Raji (cell line): ENCODE measurements around the gene SLC66A3.

Experiments used
- POLR2A ChIP-seq: IDR thresholded peaks from 2 replicates; pipeline ENCODE4 v1.6.1; 2011; ENCODE audit warnings: low read depth, low read length, control low read depth; ENCODE audit not compliant: insufficient read depth

Gene SLC66A3

DNA sequence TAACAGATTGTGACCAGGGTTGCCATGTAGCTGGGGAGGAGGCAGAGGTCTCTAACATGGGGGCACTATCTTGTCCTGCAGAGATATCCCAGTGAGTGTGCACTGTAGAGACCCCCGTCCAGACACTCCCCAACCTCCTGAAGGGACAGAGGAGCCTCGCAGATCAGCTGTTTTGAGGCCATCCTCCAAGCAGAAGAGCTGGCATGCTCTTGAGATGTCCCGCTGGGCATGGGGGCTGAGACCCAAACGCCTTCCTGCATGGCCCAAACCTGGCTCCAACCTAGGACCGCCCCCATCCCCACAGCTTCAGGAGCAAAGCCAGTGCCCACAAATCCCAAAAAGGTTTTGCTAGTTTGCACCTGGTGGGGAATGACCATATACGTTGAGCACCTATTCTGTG is 2.7 kb upstream of the SLC66A3 start:
- TF ChIP-seq POLR2A: no peak

- no peak; the same call in 1 of the 2 replicates for TF ChIP-seq POLR2A
These were observed 998 bp upstream of the SLC66A3 start for GRCh38 chr2:11154016-11154922.

DNA sequence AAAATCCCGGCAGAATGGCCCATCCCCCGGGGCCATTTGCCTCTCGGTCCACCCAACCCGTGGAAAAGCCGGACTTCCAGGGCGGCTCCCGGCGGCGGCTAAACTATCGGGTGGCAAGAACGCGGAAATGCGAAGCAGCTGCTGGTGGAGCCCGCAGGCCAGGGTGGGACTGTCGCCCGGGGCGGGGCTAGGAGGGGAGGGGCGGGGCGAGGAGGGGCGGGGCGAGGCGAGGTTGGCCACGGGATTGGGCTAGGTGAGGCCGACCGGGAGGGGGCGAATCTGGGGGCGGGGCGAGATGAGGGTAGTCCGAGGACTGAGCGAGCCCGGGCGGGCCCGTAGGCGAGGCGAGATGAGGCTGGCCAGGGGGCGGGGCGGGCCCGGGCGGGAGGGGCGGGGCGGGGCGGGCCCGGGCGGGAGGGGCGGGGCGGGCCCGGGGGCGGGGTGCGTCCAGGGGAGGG is 315 bp upstream of the SLC66A3 start:
- TF ChIP-seq POLR2A: peak; percentile 29; the same call in 1 of the 2 replicates

DNA sequence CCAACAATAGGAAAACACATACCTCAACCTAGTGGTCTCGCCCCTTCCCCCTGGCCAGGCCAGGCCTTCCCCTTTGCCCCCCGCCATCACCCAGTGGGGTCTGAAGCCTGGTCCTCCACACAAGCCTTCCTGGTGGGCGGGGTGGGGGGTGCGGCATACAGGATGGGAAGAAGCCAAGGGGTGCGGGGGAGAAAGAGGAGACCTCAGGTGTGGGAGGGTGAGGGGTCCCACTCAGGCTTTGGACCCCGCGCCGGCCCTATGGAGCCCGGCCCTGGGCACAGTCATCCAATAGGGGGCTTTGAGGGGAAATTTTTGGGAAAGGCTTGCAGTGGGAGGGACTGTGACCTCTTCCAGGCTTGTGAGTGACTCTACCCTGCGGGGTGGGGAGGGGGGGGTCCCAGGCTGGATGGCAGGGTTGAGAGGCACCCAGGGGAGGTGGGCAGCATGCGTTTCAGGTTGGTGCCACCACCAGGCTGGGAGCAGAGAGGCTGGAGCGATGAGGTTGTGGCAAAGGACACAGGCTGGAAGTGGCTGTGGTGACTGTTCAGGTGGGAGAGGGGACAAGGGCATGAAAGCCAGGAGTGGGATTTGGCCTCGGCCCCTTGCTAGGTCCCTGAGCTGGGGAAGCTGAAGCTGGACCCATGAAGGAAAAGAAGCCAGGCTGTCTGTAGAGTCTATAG is 1.3 kb downstream of the SLC66A3 start:
- no peak for TF ChIP-seq POLR2A

DNA sequence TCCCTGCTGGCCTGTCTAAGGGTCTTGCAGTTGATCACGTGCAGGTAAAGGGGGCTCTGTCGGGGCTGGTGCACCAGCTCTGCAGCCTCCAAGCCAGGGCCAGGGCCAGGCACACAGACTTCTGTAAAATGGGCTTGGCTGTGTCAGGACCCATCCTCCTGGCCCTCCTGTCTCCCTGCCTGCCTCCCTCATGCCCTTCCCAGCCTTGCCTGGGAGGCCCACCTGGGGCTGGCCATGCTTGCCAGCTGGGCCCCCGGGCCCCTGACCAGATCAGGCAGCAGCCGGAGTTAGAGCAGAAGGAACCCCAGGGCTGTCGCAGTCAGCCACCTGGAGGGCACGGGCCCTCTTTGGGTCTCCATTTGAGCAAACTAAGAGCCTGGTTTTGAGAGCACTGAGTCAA is 2.0 kb downstream of the SLC66A3 start:
- no peak for TF ChIP-seq POLR2A

DNA sequence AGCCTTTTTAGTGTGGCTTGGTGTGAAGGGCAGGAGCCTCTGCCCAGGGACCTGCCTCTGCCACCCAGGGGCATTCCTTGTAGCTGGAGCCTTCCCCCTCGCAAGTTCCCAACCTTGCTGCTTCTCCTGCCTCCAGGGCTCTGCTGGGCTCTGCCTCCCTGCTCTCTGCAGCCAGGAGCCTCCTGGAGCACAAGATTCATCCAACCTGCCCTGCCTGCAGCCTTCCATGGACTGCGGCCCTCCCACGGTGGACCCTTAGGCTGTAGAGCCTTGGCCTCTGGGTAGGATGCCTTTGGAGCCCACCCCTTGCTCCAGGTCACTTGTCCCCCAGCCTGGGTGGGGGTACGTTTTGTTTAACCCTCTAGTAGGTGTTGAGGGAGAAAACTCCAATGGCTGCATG is 2.5 kb downstream of the SLC66A3 start:
- no peak for TF ChIP-seq POLR2A

GRCh38 chr2:11158916-11159573 is 3.8 kb downstream of the SLC66A3 start:
- no peak for TF ChIP-seq POLR2A

DNA sequence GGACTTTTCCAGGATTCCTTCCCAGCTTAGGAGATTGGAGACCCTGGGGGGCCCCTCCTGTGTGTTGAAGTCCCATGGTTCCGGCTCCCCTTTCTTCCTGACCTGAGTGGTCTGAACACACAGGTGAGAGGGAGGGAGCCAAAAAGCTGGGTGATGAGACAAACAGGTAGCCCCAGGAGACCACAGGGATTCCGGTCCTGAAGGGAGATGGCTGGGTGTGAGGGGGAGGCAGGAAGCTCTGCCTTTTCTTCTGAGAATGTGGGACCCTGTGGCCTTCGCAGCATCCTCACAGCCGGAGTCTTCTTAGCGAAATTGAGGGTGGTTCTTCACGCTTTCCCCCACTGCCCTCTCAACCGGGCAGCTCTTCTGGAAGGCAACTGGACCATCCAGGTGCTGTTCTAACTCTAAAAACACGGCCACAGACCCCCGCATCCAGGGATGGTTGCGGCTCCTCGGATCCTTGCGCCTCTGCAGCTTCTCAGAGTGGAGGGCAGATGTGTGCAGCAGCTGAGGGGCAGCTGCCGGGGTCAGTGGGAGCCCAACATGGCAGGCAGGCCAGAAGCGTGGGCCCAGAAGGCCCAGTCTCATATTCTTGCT is 4.4 kb downstream of the SLC66A3 start:
- TF ChIP-seq POLR2A: no peak

DNA sequence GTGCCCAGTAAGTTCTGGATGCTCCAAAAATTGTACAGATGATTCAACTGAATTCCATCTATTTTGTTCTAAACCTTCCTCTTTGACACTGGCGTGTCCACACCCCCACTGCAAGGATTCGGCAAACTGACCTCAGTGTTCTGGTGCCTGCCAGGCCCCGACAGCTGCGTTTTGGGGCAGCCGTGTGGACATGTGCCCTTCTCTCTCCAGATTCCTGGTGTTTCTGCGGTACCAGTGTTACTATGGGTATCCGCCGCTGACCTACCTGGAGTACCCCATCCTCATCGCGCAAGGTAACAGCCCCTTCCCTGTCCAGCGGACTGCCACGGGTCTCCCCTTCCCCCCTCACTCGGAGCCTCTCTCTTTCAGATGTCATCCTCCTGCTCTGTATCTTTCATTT is 5.0 kb downstream of the SLC66A3 start:
- no peak for TF ChIP-seq POLR2A

DNA sequence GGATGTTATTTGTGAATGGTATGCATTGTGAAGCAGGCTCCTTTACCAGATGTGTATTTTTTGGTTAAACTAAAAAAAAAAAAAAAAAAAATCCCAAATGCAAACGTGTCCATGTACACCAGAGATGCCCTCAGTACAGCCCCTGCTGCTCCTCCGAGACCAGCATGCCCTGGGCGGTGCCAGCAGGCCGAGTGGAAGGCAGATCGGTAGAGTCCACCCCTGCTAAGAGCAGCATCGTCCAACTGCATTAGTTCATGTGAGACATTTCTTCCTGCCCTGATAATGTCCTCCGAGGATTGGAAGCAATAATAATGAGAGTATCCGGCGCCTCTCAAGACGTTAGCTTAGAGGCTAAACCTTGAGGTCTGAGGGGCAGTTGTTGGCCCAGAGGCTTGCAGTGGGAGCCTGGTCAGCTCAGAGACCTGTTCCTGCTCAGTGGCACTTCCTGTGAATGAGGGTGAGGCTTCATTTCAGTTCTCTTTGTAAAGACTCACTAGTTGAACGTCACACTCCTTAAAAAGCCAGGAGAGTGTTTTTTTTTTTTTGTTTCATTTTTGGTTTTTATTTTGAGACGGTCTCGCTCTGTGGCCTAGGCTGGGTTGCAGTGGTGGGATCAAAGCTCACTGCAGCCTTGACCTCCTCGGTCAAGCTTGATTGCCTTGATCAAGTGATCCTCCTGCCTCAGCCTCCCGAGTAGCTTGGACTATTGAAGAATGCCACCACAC is 5.6 kb downstream of the SLC66A3 start:
- TF ChIP-seq POLR2A: no peak

DNA sequence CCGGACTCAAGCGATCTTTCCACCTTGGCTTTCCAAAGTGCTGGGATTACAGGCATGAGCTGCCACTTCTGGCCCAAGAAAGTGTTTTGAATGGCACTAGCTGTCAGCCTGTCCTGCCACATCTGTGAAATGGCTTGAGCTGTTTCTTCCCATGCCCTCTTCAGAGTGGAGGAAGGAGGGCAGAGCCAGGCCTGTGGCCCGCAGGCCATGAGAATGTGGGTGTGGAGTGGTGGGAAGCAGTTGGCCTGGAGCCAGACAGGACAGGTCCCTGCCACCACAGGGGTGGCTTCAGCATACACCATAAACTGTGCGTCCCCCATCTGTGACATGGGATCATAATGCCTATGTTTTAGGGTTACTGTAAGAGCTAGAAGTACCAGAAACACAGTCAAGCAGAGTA is 6.5 kb downstream of the SLC66A3 start:
- TF ChIP-seq POLR2A: no peak

DNA sequence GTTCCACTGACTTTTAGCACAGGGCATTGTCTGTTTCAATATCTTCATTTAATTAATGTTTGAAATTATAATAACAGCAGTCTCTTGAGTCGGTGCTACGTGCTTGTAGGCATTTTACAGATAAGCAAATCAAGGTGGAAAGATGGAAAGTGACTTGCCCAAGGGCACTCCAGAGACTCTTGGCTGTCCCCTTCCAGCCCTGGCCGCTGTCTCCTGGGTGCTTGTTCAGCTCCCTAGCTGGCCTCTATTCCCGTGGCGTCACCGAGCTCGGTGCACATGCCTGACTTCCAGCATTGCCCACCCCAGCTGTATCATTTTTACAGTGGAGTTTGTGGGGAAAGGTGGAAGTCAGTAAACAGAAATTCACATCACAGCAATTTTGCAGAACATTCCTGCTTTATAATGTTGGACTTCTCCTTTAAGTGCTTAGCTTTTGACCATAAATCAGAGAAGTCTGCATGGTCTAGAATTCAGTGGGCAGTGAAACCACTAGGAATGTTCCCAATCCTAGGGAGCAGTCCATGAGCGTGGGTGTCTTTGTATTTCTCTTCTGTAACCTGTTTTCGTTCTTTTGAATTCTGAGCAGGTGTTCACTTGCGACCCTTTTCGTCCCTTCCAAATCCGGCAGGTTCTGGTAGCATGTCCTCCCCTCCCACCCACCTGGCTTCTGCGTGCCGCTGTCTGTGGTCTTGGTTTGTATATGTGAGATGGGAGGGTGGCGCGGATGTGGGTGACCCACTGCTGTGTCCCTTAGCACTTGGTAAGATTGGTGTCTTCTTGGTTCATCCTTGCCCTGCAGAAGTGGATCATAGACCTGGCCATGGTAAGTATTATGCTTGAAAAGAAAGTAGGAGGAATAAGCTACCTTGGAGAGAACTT is 8.4 kb downstream of the SLC66A3 start:
- TF ChIP-seq POLR2A: no peak

GRCh38 chr2:11166476-11166875 is 11.2 kb downstream of the SLC66A3 start:
- TF ChIP-seq POLR2A: no peak

DNA sequence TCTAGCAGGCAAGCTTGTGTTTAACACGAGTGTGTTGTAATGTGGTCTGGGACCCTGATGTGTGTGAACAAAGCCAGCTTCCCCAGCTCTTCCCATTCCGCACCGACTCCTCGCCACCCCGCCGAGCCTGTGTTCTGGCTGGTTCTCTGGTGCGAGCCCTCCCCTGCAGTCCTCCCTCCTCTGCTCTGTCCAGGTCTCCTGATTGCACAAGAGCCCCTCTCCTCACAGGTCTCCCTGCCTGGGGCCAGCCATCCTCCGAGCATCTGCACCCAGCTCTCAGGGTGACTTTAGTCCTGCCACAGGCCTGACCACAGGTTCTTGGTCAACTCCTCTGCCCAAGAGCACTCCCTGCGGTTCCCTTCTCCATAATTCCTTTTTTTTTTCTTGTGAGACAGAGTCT is 13.2 kb downstream of the SLC66A3 start:
- no peak for TF ChIP-seq POLR2A
